ENCODE data around the gene LRRC14B.
"Not testable (repeated sequence)": the region's sequence is repeated elsewhere in the genome, so short reads cannot be mapped to it uniquely, and the experiment has no call there.

LRRC14B gene

DNA sequence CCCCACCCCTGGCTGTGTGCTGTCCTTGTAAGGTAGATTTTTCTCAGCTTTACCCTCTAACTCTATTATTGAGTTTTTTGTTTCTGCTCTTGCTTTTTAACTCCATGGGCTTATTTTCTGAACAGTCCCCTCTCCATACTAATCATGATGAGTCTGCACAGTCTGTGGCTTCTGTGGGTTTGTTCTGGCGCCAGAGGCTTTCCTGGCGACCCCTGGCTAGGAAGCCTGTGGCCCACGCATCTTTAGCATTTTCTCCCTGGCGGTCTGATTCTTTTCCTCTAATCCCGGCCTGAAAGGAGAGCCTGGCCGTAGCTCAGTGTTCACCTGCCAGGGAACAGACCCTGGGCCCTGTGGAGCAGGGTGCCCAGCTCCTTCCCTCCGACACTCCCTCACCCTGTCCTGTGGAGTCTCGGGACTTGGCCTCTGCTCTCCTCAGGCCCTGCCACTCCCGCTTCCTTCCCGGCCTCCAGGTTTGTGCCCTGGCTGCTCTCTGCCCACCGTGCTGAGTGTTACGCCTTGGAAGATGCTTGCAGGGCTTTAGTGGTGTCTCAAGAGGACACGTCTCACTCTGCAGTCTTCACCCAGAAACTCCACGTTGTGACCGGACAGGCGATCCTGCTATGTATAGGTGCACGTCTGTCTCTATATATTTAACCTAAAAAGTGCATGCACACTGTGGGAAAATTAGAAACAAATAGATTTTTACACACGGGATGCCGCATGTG is 31.7 kb upstream of the LRRC14B start:
- Histone ChIP-seq H3K9me3 (ENCODE audit: control insufficient read depth in 2 of 2, low read length in 2 of 2) (no peaks in the 10 kb centered on the region), H3K4me3 (ENCODE audit: low read length in 2 of 2) (no peak overlapping the region), H3K27ac (ENCODE audit: low read depth in 2 of 2, low read length in 2 of 2) (no peak overlapping the region), H3K4me1 (ENCODE audit: control insufficient read depth in 2 of 2, insufficient read depth in 2 of 2, low read length in 2 of 2) (no peaks in the 10 kb centered on the region), H3K9ac (ENCODE audit: low read depth in 1 of 2, low read length in 2 of 2) (no peak overlapping the region), H3K36me3 (ENCODE audit: control insufficient read depth in 2 of 2, insufficient read depth in 2 of 2, low read length in 2 of 2) (no peaks in the 10 kb centered on the region), H3K27me3 (ENCODE audit: control insufficient read depth in 2 of 2, insufficient read depth in 2 of 2, low read length in 2 of 2) (no peaks in the 10 kb centered on the region)

DNA sequence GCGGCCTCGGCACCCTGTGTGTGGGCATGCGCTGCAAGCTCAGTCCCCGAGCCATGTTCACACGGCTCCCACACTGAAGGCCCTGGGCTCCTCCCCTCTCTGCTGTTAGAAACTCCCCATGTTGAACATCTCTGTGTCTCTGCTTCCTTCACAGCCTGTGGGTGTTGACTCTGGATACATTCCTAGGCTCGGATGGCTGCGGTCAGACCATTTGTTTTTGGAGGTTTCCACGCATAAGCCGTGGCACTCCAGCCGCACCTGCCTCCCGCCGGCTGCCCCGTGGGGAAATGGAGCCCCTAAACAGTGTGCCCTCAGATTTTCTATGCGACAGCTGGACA is 31.2 kb upstream of the LRRC14B start:
- Histone ChIP-seq H3K4me1 (ENCODE audit: control insufficient read depth in 2 of 2, insufficient read depth in 2 of 2, low read length in 2 of 2) (no peaks in the 10 kb centered on the region), H3K27ac (ENCODE audit: low read depth in 2 of 2, low read length in 2 of 2) (no peak overlapping the region), H3K9me3 (ENCODE audit: control insufficient read depth in 2 of 2, low read length in 2 of 2) (no peaks in the 10 kb centered on the region), H3K36me3 (ENCODE audit: control insufficient read depth in 2 of 2, insufficient read depth in 2 of 2, low read length in 2 of 2) (no peaks in the 10 kb centered on the region), H3K4me3 (ENCODE audit: low read length in 2 of 2) (no peak overlapping the region), H3K9ac (ENCODE audit: low read depth in 1 of 2, low read length in 2 of 2) (no peak overlapping the region), H3K27me3 (ENCODE audit: control insufficient read depth in 2 of 2, insufficient read depth in 2 of 2, low read length in 2 of 2) (no peaks in the 10 kb centered on the region)

GRCh38 chr5:160921-161802 is 30.1 kb upstream of the LRRC14B start:
- no peak overlapping the region for H3K9ac ChIP-seq (ENCODE audit: low read depth in 1 of 2, low read length in 2 of 2)
- no peaks in the 10 kb centered on the region for H3K9me3 ChIP-seq (ENCODE audit: control insufficient read depth in 2 of 2, low read length in 2 of 2)
- no peaks in the 10 kb centered on the region for H3K4me1 ChIP-seq (ENCODE audit: control insufficient read depth in 2 of 2, insufficient read depth in 2 of 2, low read length in 2 of 2)
- H3K4me3 ChIP-seq (ENCODE audit: low read length in 2 of 2), result no peak overlapping the region
- no peaks in the 10 kb centered on the region for H3K27me3 ChIP-seq (ENCODE audit: control insufficient read depth in 2 of 2, insufficient read depth in 2 of 2, low read length in 2 of 2)
- H3K36me3 ChIP-seq (ENCODE audit: control insufficient read depth in 2 of 2, insufficient read depth in 2 of 2, low read length in 2 of 2), result no peaks in the 10 kb centered on the region
- no peak overlapping the region for H3K27ac ChIP-seq (ENCODE audit: low read depth in 2 of 2, low read length in 2 of 2)

- Histone ChIP-seq H3K9me3 (ENCODE audit: control insufficient read depth in 2 of 2, low read length in 2 of 2) (no peaks in the 10 kb centered on the region), H3K36me3 (ENCODE audit: control insufficient read depth in 2 of 2, insufficient read depth in 2 of 2, low read length in 2 of 2) (no peaks in the 10 kb centered on the region), H3K4me1 (ENCODE audit: control insufficient read depth in 2 of 2, insufficient read depth in 2 of 2, low read length in 2 of 2) (no peaks in the 10 kb centered on the region), H3K4me3 (ENCODE audit: low read length in 2 of 2) (no peak overlapping the region), H3K9ac (ENCODE audit: low read depth in 1 of 2, low read length in 2 of 2) (no peak overlapping the region), H3K27ac (ENCODE audit: low read depth in 2 of 2, low read length in 2 of 2) (no peak overlapping the region), H3K27me3 (ENCODE audit: control insufficient read depth in 2 of 2, insufficient read depth in 2 of 2, low read length in 2 of 2) (no peaks in the 10 kb centered on the region)
Observed at GRCh38 chr5:161803-162110, 29.5 kb upstream of the LRRC14B start.

- Histone ChIP-seq H3K9me3 (ENCODE audit: control insufficient read depth in 2 of 2, low read length in 2 of 2) (no peaks in the 10 kb centered on the region), H3K9ac (ENCODE audit: low read depth in 1 of 2, low read length in 2 of 2) (no peak overlapping the region), H3K27ac (ENCODE audit: low read depth in 2 of 2, low read length in 2 of 2) (no peak overlapping the region), H3K27me3 (ENCODE audit: control insufficient read depth in 2 of 2, insufficient read depth in 2 of 2, low read length in 2 of 2) (no peaks in the 10 kb centered on the region), H3K36me3 (ENCODE audit: control insufficient read depth in 2 of 2, insufficient read depth in 2 of 2, low read length in 2 of 2) (no peaks in the 10 kb centered on the region), H3K4me3 (ENCODE audit: low read length in 2 of 2) (no peak overlapping the region), H3K4me1 (ENCODE audit: control insufficient read depth in 2 of 2, insufficient read depth in 2 of 2, low read length in 2 of 2) (no peaks in the 10 kb centered on the region)
Observed at GRCh38 chr5:162190-162564, 29.1 kb upstream of the LRRC14B start.

DNA sequence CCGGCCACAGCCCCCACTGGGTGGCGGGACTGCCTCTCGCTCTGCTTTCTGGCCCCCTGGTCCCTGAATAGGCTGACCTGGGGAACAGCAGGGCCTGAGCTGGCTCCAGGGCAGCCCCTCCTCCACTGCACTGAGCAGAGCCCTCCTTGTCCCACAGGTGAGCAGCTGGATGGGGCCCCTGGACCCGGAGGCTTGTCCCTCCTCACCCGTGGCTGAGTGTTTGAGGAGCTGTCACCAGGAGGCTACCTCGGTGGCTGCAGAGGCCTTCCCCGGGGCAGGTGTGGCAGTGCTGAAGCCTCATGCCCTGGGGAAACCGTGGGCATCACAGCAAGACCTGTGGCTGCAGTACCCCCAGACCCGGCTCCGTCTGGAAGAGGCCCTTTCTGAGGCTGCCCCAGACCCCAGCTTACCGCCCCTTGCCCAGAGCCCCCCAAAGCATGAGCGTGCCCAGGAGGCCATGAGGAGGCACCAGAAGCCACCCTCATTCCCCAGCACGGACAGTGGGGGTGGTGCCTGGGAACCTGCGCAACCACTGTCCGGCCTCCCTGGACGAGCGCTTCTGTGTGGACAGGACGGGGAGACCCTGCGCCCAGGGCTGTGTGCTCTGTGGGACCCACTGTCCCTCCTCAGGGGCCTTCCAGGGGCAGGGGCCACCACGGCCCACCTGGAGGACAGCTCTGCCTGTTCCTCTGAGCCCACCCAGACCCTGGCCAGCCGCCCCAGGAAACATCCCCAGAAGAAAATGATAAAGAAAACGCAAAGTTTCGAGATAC is 28.5 kb upstream of the LRRC14B start:
- Histone ChIP-seq H3K36me3 (ENCODE audit: control insufficient read depth in 2 of 2, insufficient read depth in 2 of 2, low read length in 2 of 2) (no peaks in the 10 kb centered on the region), H3K9ac (ENCODE audit: low read depth in 1 of 2, low read length in 2 of 2) (no peak overlapping the region), H3K27ac (ENCODE audit: low read depth in 2 of 2, low read length in 2 of 2) (no peak overlapping the region), H3K27me3 (ENCODE audit: control insufficient read depth in 2 of 2, insufficient read depth in 2 of 2, low read length in 2 of 2) (no peaks in the 10 kb centered on the region), H3K9me3 (ENCODE audit: control insufficient read depth in 2 of 2, low read length in 2 of 2) (no peaks in the 10 kb centered on the region), H3K4me3 (ENCODE audit: low read length in 2 of 2) (no peak overlapping the region), H3K4me1 (ENCODE audit: control insufficient read depth in 2 of 2, insufficient read depth in 2 of 2, low read length in 2 of 2) (no peaks in the 10 kb centered on the region)

DNA sequence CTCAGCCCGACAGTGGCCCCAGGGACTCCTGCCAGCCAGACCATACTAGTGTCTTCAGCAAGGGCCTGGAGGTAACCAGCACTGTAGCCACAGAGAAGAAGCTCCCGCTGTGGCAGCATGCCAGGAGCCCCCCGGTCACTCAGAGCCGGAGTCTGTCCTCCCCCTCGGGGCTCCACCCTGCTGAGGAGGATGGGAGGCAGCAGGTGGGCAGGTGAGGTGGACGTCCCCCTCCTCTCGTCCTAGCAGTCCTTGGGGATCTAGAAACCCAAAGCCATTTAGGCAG is 28.0 kb upstream of the LRRC14B start:
- Histone ChIP-seq H3K27ac (ENCODE audit: low read depth in 2 of 2, low read length in 2 of 2) (no peak overlapping the region), H3K4me1 (ENCODE audit: control insufficient read depth in 2 of 2, insufficient read depth in 2 of 2, low read length in 2 of 2) (no peaks in the 10 kb centered on the region), H3K36me3 (ENCODE audit: control insufficient read depth in 2 of 2, insufficient read depth in 2 of 2, low read length in 2 of 2) (no peaks in the 10 kb centered on the region), H3K27me3 (ENCODE audit: control insufficient read depth in 2 of 2, insufficient read depth in 2 of 2, low read length in 2 of 2) (no peaks in the 10 kb centered on the region), H3K9me3 (ENCODE audit: control insufficient read depth in 2 of 2, low read length in 2 of 2) (no peaks in the 10 kb centered on the region), H3K4me3 (ENCODE audit: low read length in 2 of 2) (no peak overlapping the region), H3K9ac (ENCODE audit: low read depth in 1 of 2, low read length in 2 of 2) (no peak overlapping the region)

DNA sequence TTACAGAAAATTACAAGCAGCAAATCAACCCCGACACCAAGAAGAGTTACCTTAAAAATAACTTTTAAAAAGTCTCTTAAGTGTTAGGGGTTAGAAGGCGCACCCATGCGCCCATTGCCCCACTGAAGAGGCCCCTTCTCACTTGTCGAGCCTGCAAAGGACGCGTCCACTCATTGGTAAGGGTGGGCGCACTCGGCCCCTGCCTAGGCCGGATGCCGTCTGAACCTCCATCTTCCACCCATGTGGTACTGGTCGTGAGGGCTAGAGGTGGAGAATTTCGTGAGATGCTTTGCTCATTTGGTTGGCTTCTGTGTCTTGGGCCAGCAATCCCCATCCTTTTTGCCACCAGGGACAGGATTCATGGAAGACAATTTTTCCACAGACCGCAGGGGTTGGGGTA is 27.5 kb upstream of the LRRC14B start:
- Histone ChIP-seq H3K9me3 (ENCODE audit: control insufficient read depth in 2 of 2, low read length in 2 of 2) (no peaks in the 10 kb centered on the region), H3K9ac (ENCODE audit: low read depth in 1 of 2, low read length in 2 of 2) (no peak overlapping the region), H3K36me3 (ENCODE audit: control insufficient read depth in 2 of 2, insufficient read depth in 2 of 2, low read length in 2 of 2) (no peaks in the 10 kb centered on the region), H3K27me3 (ENCODE audit: control insufficient read depth in 2 of 2, insufficient read depth in 2 of 2, low read length in 2 of 2) (no peaks in the 10 kb centered on the region), H3K4me1 (ENCODE audit: control insufficient read depth in 2 of 2, insufficient read depth in 2 of 2, low read length in 2 of 2) (no peaks in the 10 kb centered on the region), H3K27ac (ENCODE audit: low read depth in 2 of 2, low read length in 2 of 2) (no peak overlapping the region), H3K4me3 (ENCODE audit: low read length in 2 of 2) (no peak overlapping the region)

DNA sequence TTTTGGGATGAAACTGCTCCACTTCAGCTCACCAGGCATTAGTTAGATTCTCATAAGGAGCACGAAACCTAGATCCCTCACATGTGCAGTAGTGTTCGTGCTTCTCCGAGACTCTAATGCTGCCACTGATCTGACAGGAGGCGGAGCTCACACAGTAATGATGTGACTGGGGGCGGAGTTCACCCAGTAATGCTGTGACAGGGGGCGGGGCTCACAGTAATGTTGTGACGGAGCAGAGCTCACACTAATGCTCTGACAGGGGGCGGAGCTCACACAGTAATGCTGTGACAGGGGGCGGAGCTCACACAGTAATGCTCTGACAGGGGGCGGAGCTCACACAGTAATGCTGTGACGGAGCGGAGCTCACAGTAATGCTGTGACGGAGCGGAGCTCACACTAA is 27.1 kb upstream of the LRRC14B start:
- Histone ChIP-seq H3K27ac (ENCODE audit: low read depth in 2 of 2, low read length in 2 of 2) (no peak overlapping the region), H3K27me3 (ENCODE audit: control insufficient read depth in 2 of 2, insufficient read depth in 2 of 2, low read length in 2 of 2) (no peaks in the 10 kb centered on the region), H3K36me3 (ENCODE audit: control insufficient read depth in 2 of 2, insufficient read depth in 2 of 2, low read length in 2 of 2) (no peaks in the 10 kb centered on the region), H3K4me1 (ENCODE audit: control insufficient read depth in 2 of 2, insufficient read depth in 2 of 2, low read length in 2 of 2) (no peaks in the 10 kb centered on the region), H3K4me3 (ENCODE audit: low read length in 2 of 2) (no peak overlapping the region), H3K9me3 (ENCODE audit: control insufficient read depth in 2 of 2, low read length in 2 of 2) (no peaks in the 10 kb centered on the region), H3K9ac (ENCODE audit: low read depth in 1 of 2, low read length in 2 of 2) (no peak overlapping the region)

- H3K4me3 ChIP-seq (ENCODE audit: low read length in 2 of 2); H3K36me3 ChIP-seq (ENCODE audit: control insufficient read depth in 2 of 2, insufficient read depth in 2 of 2, low read length in 2 of 2); H3K27ac ChIP-seq (ENCODE audit: low read depth in 2 of 2, low read length in 2 of 2); H3K9me3 ChIP-seq (ENCODE audit: control insufficient read depth in 2 of 2, low read length in 2 of 2); H3K9ac ChIP-seq (ENCODE audit: low read depth in 1 of 2, low read length in 2 of 2); H3K4me1 ChIP-seq (ENCODE audit: control insufficient read depth in 2 of 2, insufficient read depth in 2 of 2, low read length in 2 of 2); H3K27me3 ChIP-seq (ENCODE audit: control insufficient read depth in 2 of 2, insufficient read depth in 2 of 2, low read length in 2 of 2): not testable (repeated sequence)
Observed at GRCh38 chr5:164783-165182, 26.5 kb upstream of the LRRC14B start.
